Middle frontal gyrus (tissue), 1 donor: ENCODE measurements around the gene MTMR4.
A peak's percentile ranks its signal among the peaks of the same experiment; 100 is the strongest.
"Not testable (repeated sequence)": the region's sequence is repeated elsewhere in the genome, so short reads cannot be mapped to it uniquely, and the experiment has no call there.

Source experiments
- DNase-seq: peaks from one replicate; pipeline ENCODE4 v3.0.0-alpha.2; 2015; ENCODE audit warnings: low spot score; ENCODE audit errors: extremely low spot score

MTMR4 gene

GRCh38 chr17:58527306-58527705, 12.9 kb upstream of the MTMR4 start:
- no peak for DNase-seq

GRCh38 chr17:58525239-58525638, 10.8 kb upstream of the MTMR4 start:
- no peak for DNase-seq

- DNase-seq, result no peak
Measured at GRCh38 chr17:58521680-58522079, 7.2 kb upstream of the MTMR4 start.

- no peak for DNase-seq
Measured at GRCh38 chr17:58520843-58521430, 6.5 kb upstream of the MTMR4 start.

- peak; percentile 99 for DNase-seq
Measured at GRCh38 chr17:58517928-58518609, 3.6 kb upstream of the MTMR4 start.

- no peak for DNase-seq
Measured at GRCh38 chr17:58517378-58517927, 3.0 kb upstream of the MTMR4 start.

- no peak for DNase-seq
Measured at GRCh38 chr17:58516644-58517377, 2.4 kb upstream of the MTMR4 start.

GRCh38 chr17:58515286-58515685, 848 bp upstream of the MTMR4 start:
- no peak for DNase-seq

- DNase-seq, result no peak
Measured at GRCh38 chr17:58514770-58515157, 326 bp upstream of the MTMR4 start.

GRCh38 chr17:58513267-58513964, 1.0 kb downstream of the MTMR4 start:
- no peak for DNase-seq

- no peak for DNase-seq
Measured at GRCh38 chr17:58510075-58510474, 4.4 kb downstream of the MTMR4 start.

GRCh38 chr17:58508341-58509067, 5.9 kb downstream of the MTMR4 start:
- DNase-seq, result no peak

- no peak for DNase-seq
Measured at GRCh38 chr17:58507123-58507634, 7.3 kb downstream of the MTMR4 start.

- DNase-seq, result no peak
Measured at GRCh38 chr17:58506354-58507080, 7.9 kb downstream of the MTMR4 start.

- no peak for DNase-seq
Measured at GRCh38 chr17:58504826-58505351, 9.5 kb downstream of the MTMR4 start.

- no peak for DNase-seq
Measured at GRCh38 chr17:58503866-58504265, 10.6 kb downstream of the MTMR4 start.

GRCh38 chr17:58503134-58503533, 11.3 kb downstream of the MTMR4 start:
- not testable (repeated sequence) for DNase-seq

GRCh38 chr17:58501451-58501850, 13.0 kb downstream of the MTMR4 start:
- DNase-seq, result no peak

GRCh38 chr17:58498177-58498828, 16.1 kb downstream of the MTMR4 start:
- DNase-seq, result no peak
